HepG2 (cell line): ENCODE measurements around the gene SRCIN1. TPM values are rescaled to one million over a fixed set of nuclear protein-coding genes. Genes with fewer than 3 reads are reported as not detected.

Experiments
- E2F5 ChIP-seq: sonication (generic); formaldehyde crosslinking; conservative IDR thresholded peaks from 2 replicates; pipeline ENCODE4 v1.4.0; 2020; ENCODE audit warnings: missing genetic modification reagents
- GPN1 ChIP-seq: sonication (generic); formaldehyde crosslinking; IDR thresholded peaks from 2 replicates; pipeline ENCODE4 v1.5.1; 2020; ENCODE audit warnings: missing genetic modification reagents, borderline replicate concordance
- KDM1A ChIP-seq: IDR thresholded peaks from 2 replicates; pipeline ENCODE4 v1.6.1; 2016; ENCODE audit warnings: missing compliant biosample characterization
- KLF6 ChIP-seq: IDR thresholded peaks from 2 replicates; pipeline ENCODE4 v1.8.0; 2016; ENCODE audit warnings: missing biosample characterization, missing genetic modification reagents
- MAFG ChIP-seq: sonication (generic); formaldehyde crosslinking; IDR thresholded peaks from 2 replicates; pipeline ENCODE4 v1.5.1; 2020; ENCODE audit warnings: mild to moderate bottlenecking, missing genetic modification reagents
- MIXL1 ChIP-seq: IDR thresholded peaks from 2 replicates; pipeline ENCODE4 v1.6.1; 2016
- NR3C1 ChIP-seq: sonication (generic); formaldehyde crosslinking; IDR thresholded peaks from 2 replicates; pipeline ENCODE4 v1.4.0; 2020; ENCODE audit warnings: missing genetic modification reagents
- PLRG1 ChIP-seq: fragments of 450-650 bp; conservative IDR thresholded peaks from 2 replicates; pipeline ENCODE4 v1.6.1; 2016
- PRDM10 ChIP-seq: sonication (generic); formaldehyde crosslinking; IDR thresholded peaks from 2 replicates; pipeline ENCODE4 v1.4.0; 2020; ENCODE audit warnings: low read depth, missing genetic modification reagents
- SALL1 ChIP-seq: sonication (generic); formaldehyde crosslinking; IDR thresholded peaks from 2 replicates; pipeline ENCODE4 v1.8.0; 2022; ENCODE audit warnings: mild to moderate bottlenecking, missing genetic modification reagents
- SNAPC5 ChIP-seq: sonication (generic); formaldehyde crosslinking; IDR thresholded peaks from 2 replicates; pipeline ENCODE4 v1.8.1; 2023; ENCODE audit warnings: mild to moderate bottlenecking, missing genetic modification reagents, borderline replicate concordance
- ZMYM2 ChIP-seq: sonication (generic); formaldehyde crosslinking; IDR thresholded peaks from 2 replicates; pipeline ENCODE4 v1.8.0; 2022; ENCODE audit warnings: mild to moderate bottlenecking, missing genetic modification reagents
- ZNF138 ChIP-seq: sonication (generic); formaldehyde crosslinking; IDR thresholded peaks from 2 replicates; pipeline ENCODE4 v1.5.0; 2020; ENCODE audit warnings: mild to moderate bottlenecking, low read depth, missing genetic modification reagents
- ZNF484 ChIP-seq: sonication (generic); formaldehyde crosslinking; IDR thresholded peaks from 2 replicates; pipeline ENCODE4 v1.5.1; 2020; ENCODE audit warnings: mild to moderate bottlenecking, low read depth, missing genetic modification reagents, borderline replicate concordance
- ZNF629 ChIP-seq: sonication (generic); formaldehyde crosslinking; conservative IDR thresholded peaks from 2 replicates; pipeline ENCODE4 v1.5.0; 2020; ENCODE audit warnings: missing genetic modification reagents
- ZNF749 ChIP-seq: sonication (generic); formaldehyde crosslinking; IDR thresholded peaks from 2 replicates; pipeline ENCODE4 v1.8.0; 2022; ENCODE audit warnings: mild to moderate bottlenecking, missing genetic modification reagents, moderate library complexity, borderline replicate concordance
- ZNF766 ChIP-seq: sonication (generic); formaldehyde crosslinking; IDR thresholded peaks from 2 replicates; pipeline ENCODE4 v1.5.0; 2020; ENCODE audit warnings: missing genetic modification reagents, borderline replicate concordance
- ZNF775 ChIP-seq: sonication (generic); formaldehyde crosslinking; IDR thresholded peaks from 2 replicates; pipeline ENCODE4 v1.4.0; 2020; ENCODE audit warnings: missing genetic modification reagents, mild to moderate bottlenecking, moderate library complexity, borderline replicate concordance
- ZNF781 ChIP-seq: sonication (generic); formaldehyde crosslinking; IDR thresholded peaks from 2 replicates; pipeline ENCODE4 v1.5.1; 2020; ENCODE audit warnings: borderline replicate concordance, mild to moderate bottlenecking, missing genetic modification reagents; ENCODE audit errors: not compliant biosample characterization
- polyA plus RNA-seq, 8 experiments: library from polyadenylated mRNA; depleted of rRNA in 3 of 8; stranded (reverse) in 7 of 8; unstranded in 1 of 8; fragments of >200 nt; fragmentation: Illumina TruSeq in 4 of 8; extraction: Trizol in 4 of 8; gene quantifications; 2 replicates each; pipeline versions ENCODE4 v1.2.1 to v1.2.3, GENCODE V29; 2011 to 2016; ENCODE audit warnings: low read depth in 4 of 8, missing spikeins in 1 of 8, mixed read lengths in 1 of 8; ENCODE audit not compliant: insufficient read depth in 1 of 8
- total RNA-seq, 5 experiments: library from RNA; depleted of rRNA; stranded (reverse); fragments of >200 nt; fragmentation: Illumina TruSeq; extraction: Trizol; gene quantifications; 2 replicates each; pipeline ENCODE4 v1.2.3, GENCODE V29; 2016; ENCODE audit warnings: low read depth in 1 of 5
- TF ChIP-seq, protein P1 (sequence below): sonication (generic); formaldehyde crosslinking; conservative IDR thresholded peaks from 2 replicates; pipeline ENCODE4 v1.4.0; 2020; ENCODE audit warnings: missing genetic modification reagents

SRCIN1 gene
- total and polyA plus RNA-seq, 2 of the 13 experiments (the other 11 are each of a cell fraction or from before 2014, with no cell fraction given) = 1.2 to 9.6 TPM

GRCh38 chr17:38620551-38621277 lies 15.0 kb upstream of the SRCIN1 start (continued):
- TF ChIP-seq ZNF138 (CRISPR knock-in tag) (no peak), ZNF781 (CRISPR knock-in tag) (no peak), ZNF484 (CRISPR knock-in tag) (no peak), SNAPC5 (CRISPR knock-in tag) (no peak), MIXL1 (peak; percentile 98), ZNF629 (CRISPR knock-in tag) (peak; percentile 83), PRDM10 (CRISPR knock-in tag) (peak; percentile 88), ZMYM2 (CRISPR knock-in tag) (peak; percentile 57), KLF6 (CRISPR knock-in tag) (peak; percentile 84), KDM1A (peak; percentile 98), ZNF749 (CRISPR knock-in tag) (peak; percentile 74; the same call in 1 of the 2 replicates), MAFG (no peak), SALL1 (CRISPR knock-in tag) (peak; percentile 99), GPN1 (CRISPR knock-in tag) (no peak), ZNF775 (CRISPR knock-in tag) (no peak), ZNF766 (peak; percentile 33; the same call in 1 of the 2 replicates), NR3C1 (CRISPR knock-in tag) (no peak), PLRG1 (no peak), E2F5 (CRISPR knock-in tag) (no peak)
- TF ChIP-seq, protein P1, sequence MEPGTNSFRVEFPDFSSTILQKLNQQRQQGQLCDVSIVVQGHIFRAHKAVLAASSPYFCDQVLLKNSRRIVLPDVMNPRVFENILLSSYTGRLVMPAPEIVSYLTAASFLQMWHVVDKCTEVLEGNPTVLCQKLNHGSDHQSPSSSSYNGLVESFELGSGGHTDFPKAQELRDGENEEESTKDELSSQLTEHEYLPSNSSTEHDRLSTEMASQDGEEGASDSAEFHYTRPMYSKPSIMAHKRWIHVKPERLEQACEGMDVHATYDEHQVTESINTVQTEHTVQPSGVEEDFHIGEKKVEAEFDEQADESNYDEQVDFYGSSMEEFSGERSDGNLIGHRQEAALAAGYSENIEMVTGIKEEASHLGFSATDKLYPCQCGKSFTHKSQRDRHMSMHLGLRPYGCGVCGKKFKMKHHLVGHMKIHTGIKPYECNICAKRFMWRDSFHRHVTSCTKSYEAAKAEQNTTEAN (CRISPR knock-in tag) = peak; percentile 98
